ENCODE data around the gene CCDC148.

Gene CCDC148

DNA sequence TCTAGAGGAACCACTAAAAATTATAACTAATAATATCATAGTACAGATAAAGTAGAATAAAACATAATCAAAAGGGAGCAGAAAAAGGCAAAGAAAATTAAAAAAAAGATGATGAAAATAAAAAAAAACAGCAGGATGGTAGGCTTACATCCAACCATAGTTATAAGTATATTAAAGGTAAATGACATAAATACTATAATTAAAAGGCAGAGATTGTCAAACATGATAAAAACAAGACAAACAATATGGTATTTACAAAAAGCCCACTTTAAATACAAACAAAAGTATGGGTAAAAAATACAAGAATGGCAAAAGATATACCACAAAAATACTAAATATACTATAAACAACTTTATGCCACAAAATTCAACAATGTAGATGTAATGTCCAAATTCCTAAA, 24.4 kb downstream of the CCDC148 start:
- peaks cover 8% of the 10 kb centered on the region for H3K9me3 Mint-ChIP-seq
- peaks cover 2% of the 10 kb centered on the region for H3K36me3 Mint-ChIP-seq
- ATAC-seq (ENCODE audit: low read depth) = no peak
- H3K27me3 Mint-ChIP-seq = peaks cover 6% of the 10 kb centered on the region
- no peak for DNase-seq (ENCODE audit: low spot score in 2 of 2)
- H3K4me1 Mint-ChIP-seq = no peaks in the 10 kb centered on the region
- H3K4me3 Mint-ChIP-seq = no peak overlapping the region
- H3K27ac Mint-ChIP-seq = no peak overlapping the region

DNA sequence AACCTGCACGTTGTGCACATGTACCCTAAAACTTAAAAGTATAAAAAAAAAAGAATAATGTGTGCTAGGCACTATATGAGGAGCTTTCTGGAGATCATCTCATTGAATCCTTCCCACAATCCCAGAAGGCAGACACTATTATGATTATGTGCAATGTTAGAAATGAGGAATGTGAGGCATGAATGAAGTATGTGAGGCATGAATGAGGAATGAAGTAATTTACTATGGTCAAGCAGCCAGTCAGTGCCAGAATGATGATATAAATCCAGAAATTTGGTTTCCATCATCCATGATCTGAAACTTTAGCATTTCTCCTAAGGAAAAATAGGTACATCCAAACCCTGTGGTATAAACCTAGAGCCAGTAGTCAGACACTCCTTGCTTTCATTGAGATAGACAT, 42.0 kb downstream of the CCDC148 start:
- Mint-ChIP-seq H3K9me3 (peaks cover 15% of the 10 kb centered on the region), H3K27me3 (peaks cover 8% of the 10 kb centered on the region), H3K4me1 (no peaks in the 10 kb centered on the region), H3K36me3 (peaks cover 4% of the 10 kb centered on the region), H3K27ac (no peak overlapping the region), H3K4me3 (no peak overlapping the region)
- no peak for ATAC-seq (ENCODE audit: low read depth)
- no peak for DNase-seq (ENCODE audit: low spot score in 2 of 2)

DNA sequence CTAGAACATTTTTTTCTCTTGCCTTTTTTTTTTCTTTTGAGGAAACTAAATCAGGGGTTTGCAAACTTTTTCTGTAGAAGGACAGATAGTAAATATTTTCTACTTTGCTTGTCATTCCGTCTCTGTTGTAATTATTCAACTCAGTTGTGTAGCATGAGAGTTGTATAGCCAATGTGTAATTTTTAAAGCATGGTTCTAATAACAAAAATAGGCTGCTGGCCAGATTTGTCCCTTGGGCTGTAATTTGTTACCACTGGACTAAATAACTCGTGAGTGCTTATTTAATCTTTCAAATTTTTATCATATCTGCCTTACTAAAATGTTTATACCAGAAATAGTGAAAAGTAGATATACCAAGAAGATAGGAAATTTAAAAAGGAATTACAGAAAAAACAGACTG, 43.0 kb downstream of the CCDC148 start:
- Mint-ChIP-seq H3K36me3 (peaks cover 4% of the 10 kb centered on the region), H3K4me1 (no peaks in the 10 kb centered on the region), H3K9me3 (peaks cover 15% of the 10 kb centered on the region), H3K27me3 (peaks cover 8% of the 10 kb centered on the region), H3K4me3 (no peak overlapping the region), H3K27ac (no peak overlapping the region)
- DNase-seq (ENCODE audit: low spot score in 2 of 2) (no peak), ATAC-seq (ENCODE audit: low read depth) (no peak)

DNA sequence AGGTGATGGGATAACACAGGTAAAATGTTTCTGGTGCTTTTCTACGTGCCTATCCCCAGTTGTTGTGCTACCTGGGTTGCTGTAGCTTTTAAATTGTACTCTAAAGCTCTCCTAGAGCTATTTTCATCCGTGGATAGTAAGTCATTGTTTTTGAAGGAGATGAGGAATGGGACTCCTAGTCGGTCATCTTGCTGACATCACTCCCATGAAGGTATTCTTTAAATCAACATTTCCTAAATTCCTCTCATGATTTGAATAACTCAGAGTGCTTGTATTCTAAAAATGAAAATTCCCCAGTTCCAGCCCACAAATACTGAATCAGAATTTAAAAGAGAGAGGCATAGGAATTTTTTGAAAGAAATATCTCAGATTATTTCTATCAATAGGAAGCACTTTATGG, 44.3 kb downstream of the CCDC148 start:
- Mint-ChIP-seq H3K36me3 (peaks cover 4% of the 10 kb centered on the region), H3K4me1 (no peaks in the 10 kb centered on the region), H3K27me3 (peaks cover 3% of the 10 kb centered on the region), H3K9me3 (peaks cover 13% of the 10 kb centered on the region), H3K4me3 (no peak overlapping the region), H3K27ac (no peak overlapping the region)
- ATAC-seq (ENCODE audit: low read depth) (no peak), DNase-seq (ENCODE audit: low spot score in 2 of 2) (no peak)

DNA sequence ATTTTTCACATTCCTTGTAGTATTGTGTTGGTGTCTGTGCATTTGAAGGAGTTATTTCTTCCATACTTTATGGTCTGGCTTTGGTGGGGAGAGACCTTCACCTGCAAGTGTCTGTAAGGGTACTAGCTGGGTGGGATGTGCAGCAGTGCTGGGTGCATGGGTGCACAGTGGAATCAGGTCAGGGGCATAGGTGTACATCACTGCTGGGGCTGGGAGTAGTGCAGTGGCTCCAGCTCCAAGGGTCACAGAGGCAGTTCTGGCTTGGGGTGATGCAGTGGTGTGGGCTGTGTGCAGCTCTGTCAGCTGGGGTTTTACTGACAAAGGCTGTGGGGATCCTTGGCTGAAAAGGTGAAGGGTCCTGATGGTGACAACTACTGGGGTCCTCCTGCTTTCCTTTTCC, 44.8 kb downstream of the CCDC148 start:
- Mint-ChIP-seq H3K4me3 (no peak overlapping the region), H3K4me1 (no peaks in the 10 kb centered on the region), H3K27ac (no peak overlapping the region), H3K9me3 (peaks cover 13% of the 10 kb centered on the region), H3K27me3 (peaks cover 3% of the 10 kb centered on the region), H3K36me3 (peaks cover 4% of the 10 kb centered on the region)
- no peak for ATAC-seq (ENCODE audit: low read depth)
- DNase-seq (ENCODE audit: low spot score in 2 of 2) = no peak

DNA sequence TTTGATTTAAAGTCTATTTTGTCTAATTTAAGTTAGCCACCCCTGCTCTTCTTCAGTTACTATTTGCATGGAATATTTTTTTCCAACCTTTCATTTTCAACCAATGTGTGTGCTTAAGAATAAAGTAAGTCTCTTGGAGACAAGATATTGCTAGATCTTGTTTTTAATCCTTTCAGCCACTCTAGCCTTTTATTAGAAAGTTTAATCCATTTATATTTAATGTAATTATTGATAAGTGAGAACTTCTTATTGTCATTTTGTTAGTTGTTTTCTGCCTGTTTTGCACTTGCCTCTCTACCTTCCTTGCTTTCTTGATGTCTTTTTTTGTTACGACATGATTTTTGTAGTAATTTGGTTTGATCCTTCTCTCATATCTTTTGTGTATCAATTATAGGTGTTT, 46.4 kb downstream of the CCDC148 start:
- no peaks in the 10 kb centered on the region for H3K27me3 Mint-ChIP-seq
- H3K27ac Mint-ChIP-seq = no peak overlapping the region
- H3K9me3 Mint-ChIP-seq = peaks cover 8% of the 10 kb centered on the region
- DNase-seq (ENCODE audit: low spot score in 2 of 2) (no peak), ATAC-seq (ENCODE audit: low read depth) (no peak)
- H3K4me1 Mint-ChIP-seq = no peaks in the 10 kb centered on the region
- peaks cover 2% of the 10 kb centered on the region for H3K36me3 Mint-ChIP-seq
- H3K4me3 Mint-ChIP-seq = no peak overlapping the region

DNA sequence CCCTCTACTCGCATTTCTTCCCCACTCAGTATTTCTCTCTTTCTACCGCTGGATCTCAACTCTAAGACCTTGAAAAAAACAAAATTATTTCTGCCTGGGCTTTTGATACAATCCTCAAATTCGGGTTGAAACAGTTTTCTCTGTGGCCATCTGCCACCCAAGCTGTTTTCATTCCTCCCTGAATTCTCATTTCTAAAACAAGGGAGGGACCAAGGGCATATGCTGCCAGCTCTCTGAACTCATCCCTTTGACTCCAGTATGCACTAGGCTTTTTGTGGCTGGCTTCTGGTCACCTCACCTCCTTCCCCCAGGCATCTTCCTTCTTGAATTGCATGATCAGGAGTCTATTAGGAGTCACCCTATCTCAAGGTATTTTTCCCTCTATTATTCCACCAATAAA, 49.5 kb downstream of the CCDC148 start:
- Mint-ChIP-seq H3K4me1 (no peaks in the 10 kb centered on the region), H3K27ac (no peak overlapping the region), H3K9me3 (peaks cover 8% of the 10 kb centered on the region), H3K27me3 (no peaks in the 10 kb centered on the region), H3K36me3 (peaks cover 2% of the 10 kb centered on the region), H3K4me3 (no peak overlapping the region)
- DNase-seq (ENCODE audit: low spot score in 2 of 2) (no peak), ATAC-seq (ENCODE audit: low read depth) (no peak)

DNA sequence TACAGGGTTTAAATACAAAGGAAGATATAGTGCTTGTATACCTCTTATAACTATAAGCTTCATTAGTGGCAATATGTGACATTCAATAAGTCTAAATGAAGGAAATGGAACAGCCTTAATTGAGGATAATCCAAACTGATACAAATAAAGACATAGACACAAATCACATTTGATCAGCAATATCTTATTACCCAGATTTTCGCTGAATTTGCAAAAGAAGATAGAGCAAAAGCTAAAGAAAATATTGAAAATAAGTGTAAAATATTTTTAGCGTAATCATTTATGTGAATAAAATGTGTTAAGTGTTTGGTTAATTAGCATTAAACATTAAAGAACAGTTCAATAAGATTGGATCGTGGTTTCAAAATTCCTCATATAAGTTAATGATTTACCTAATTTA, 51.2 kb downstream of the CCDC148 start:
- H3K4me3 Mint-ChIP-seq = no peak overlapping the region
- H3K27me3 Mint-ChIP-seq = no peaks in the 10 kb centered on the region
- peaks cover 5% of the 10 kb centered on the region for H3K9me3 Mint-ChIP-seq
- H3K27ac Mint-ChIP-seq = no peak overlapping the region
- ATAC-seq (ENCODE audit: low read depth) (no peak), DNase-seq (ENCODE audit: low spot score in 2 of 2) (no peak)
- H3K36me3 Mint-ChIP-seq = no peaks in the 10 kb centered on the region
- no peaks in the 10 kb centered on the region for H3K4me1 Mint-ChIP-seq

DNA sequence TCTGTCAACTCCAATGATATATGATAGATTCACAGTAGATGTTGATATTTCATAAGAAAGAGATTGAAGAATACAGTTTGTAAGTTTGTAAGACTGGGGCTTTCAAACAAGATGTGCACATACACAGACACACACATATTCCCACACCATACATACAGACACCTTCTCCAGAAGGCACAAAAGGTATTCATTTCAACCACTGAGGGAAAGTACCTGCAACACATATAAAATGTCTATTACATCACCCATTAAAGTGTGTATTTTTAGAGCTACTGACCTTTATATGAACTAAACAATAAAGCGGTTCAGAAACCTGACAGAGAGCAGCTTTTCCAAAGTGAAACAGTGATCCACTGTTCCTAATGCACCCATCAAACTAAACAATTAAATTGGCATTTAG, 53.3 kb downstream of the CCDC148 start:
- ATAC-seq (ENCODE audit: low read depth) (no peak), DNase-seq (ENCODE audit: low spot score in 2 of 2) (no peak)
- H3K4me1 Mint-ChIP-seq = no peaks in the 10 kb centered on the region
- peaks cover 9% of the 10 kb centered on the region for H3K9me3 Mint-ChIP-seq
- no peak overlapping the region for H3K4me3 Mint-ChIP-seq
- H3K36me3 Mint-ChIP-seq = no peaks in the 10 kb centered on the region
- no peak overlapping the region for H3K27ac Mint-ChIP-seq
- H3K27me3 Mint-ChIP-seq = peaks cover 5% of the 10 kb centered on the region

DNA sequence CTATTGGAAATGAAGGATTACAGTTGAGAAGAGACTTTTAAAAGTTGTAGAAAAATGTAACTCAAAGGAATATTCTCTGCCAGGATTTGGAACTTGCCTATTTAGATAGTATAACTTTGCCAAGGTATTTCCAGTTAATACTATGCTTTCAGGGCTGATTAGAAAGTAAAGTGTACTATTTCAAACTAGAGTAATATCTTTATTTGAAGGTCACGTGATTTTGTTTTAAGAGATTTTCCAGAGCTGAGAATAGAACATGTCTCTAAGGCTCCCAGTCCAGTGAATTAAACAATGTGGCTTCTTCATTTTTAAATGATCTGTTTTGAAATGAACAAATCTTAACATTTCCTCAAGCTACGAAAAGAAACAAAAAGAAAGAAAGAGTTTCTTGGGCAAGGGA, 53.9 kb downstream of the CCDC148 start:
- Mint-ChIP-seq H3K9me3 (peaks cover 10% of the 10 kb centered on the region), H3K4me3 (no peak overlapping the region), H3K27ac (no peak overlapping the region), H3K4me1 (no peaks in the 10 kb centered on the region), H3K36me3 (no peaks in the 10 kb centered on the region), H3K27me3 (peaks cover 7% of the 10 kb centered on the region)
- DNase-seq (ENCODE audit: low spot score in 2 of 2) (no peak), ATAC-seq (ENCODE audit: low read depth) (no peak)

DNA sequence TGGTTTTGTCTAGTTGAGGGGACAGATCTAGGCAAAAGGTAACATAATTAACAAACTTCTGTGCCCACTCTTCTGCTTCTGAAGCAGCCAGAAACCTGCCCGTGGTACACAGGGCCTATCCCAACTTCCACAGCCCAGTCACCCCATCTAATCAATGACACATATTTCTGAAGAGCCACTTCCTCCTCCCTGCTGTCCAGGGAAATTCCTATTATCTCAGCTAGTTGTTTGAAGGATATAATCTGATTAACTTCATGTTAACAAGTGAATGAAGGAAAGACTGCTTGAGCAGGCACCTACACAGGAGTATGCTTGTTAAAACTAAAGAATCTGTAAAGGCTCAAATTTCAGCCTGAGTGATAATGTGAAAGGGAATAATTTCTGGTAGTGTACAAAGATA, 61.4 kb downstream of the CCDC148 start:
- DNase-seq (ENCODE audit: low spot score in 2 of 2) (no peak), ATAC-seq (ENCODE audit: low read depth) (no peak)
- Mint-ChIP-seq H3K27me3 (peaks cover 10% of the 10 kb centered on the region), H3K4me3 (no peak overlapping the region), H3K9me3 (peaks cover 9% of the 10 kb centered on the region), H3K4me1 (no peaks in the 10 kb centered on the region), H3K27ac (no peak overlapping the region), H3K36me3 (no peaks in the 10 kb centered on the region)

DNA sequence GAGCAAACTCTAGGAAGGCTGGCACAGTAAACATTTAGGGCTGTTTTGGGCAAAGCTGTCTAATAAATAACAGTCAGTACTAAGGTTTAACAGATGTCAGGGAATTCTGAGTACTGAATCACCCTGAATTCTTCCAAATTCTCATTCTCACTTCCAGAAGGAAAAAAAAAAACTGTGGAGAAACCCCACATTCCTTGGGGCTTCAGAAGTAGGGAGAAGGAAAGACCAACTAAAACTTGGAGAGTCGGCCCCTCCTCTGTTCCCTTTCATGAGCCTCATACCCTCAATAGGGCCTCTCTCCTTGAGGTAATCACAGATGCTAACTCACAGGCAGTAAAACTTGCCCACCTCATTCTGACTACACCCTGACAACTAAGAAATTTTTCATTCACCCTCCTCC, 62.1 kb downstream of the CCDC148 start:
- no peak for ATAC-seq (ENCODE audit: low read depth)
- peaks cover 5% of the 10 kb centered on the region for H3K9me3 Mint-ChIP-seq
- H3K4me1 Mint-ChIP-seq = no peaks in the 10 kb centered on the region
- H3K36me3 Mint-ChIP-seq = no peaks in the 10 kb centered on the region
- H3K27ac Mint-ChIP-seq = no peak overlapping the region
- DNase-seq (ENCODE audit: low spot score in 2 of 2) = no peak
- H3K27me3 Mint-ChIP-seq = peaks cover 7% of the 10 kb centered on the region
- no peak overlapping the region for H3K4me3 Mint-ChIP-seq

DNA sequence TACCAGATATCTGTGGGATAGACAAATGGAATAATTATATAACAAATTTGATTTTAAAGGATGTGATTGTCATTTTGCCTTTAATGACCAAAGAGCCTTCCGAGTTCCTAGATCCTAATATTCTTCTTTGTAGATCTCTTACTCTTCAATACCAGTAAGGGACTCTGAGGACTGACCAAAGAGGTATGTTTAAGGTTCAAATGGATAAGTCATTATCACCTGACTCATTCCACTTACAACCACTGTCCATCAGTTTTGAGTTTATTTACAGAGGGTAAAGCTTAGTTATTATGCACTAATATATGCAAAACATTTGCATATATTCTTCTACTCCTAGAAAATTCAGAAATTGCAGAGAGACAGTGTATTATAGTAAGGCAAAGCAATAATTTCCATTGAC, 62.7 kb downstream of the CCDC148 start:
- no peaks in the 10 kb centered on the region for H3K36me3 Mint-ChIP-seq
- H3K4me1 Mint-ChIP-seq = no peaks in the 10 kb centered on the region
- peaks cover 5% of the 10 kb centered on the region for H3K9me3 Mint-ChIP-seq
- no peak for DNase-seq (ENCODE audit: low spot score in 2 of 2)
- H3K27ac Mint-ChIP-seq = no peak overlapping the region
- no peak overlapping the region for H3K4me3 Mint-ChIP-seq
- H3K27me3 Mint-ChIP-seq = peaks cover 7% of the 10 kb centered on the region
- ATAC-seq (ENCODE audit: low read depth) = no peak

DNA sequence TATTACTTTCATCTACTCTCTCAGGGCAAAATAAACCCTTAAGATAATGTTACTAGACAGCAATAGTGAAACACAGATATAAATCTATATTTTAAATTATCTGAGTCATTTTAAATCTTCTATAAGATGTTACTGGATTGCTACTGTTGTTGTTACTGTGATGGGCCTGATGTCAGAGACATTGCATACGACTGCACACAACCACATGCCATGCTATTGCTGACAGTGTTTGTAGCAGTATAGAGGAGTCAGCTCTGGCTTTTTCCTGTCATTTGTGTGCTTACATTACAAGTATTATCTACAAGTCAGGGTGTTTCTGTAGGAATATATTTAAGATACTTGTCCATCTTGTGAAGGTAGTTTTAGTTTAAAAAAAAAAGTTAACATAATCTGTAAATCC, 63.9 kb downstream of the CCDC148 start:
- no peak for DNase-seq (ENCODE audit: low spot score in 2 of 2)
- no peak for ATAC-seq (ENCODE audit: low read depth)
- H3K4me1 Mint-ChIP-seq = no peaks in the 10 kb centered on the region
- H3K9me3 Mint-ChIP-seq = peaks cover under 1% of the 10 kb centered on the region
- no peak overlapping the region for H3K27ac Mint-ChIP-seq
- no peak overlapping the region for H3K4me3 Mint-ChIP-seq
- peaks cover 4% of the 10 kb centered on the region for H3K27me3 Mint-ChIP-seq
- no peaks in the 10 kb centered on the region for H3K36me3 Mint-ChIP-seq

DNA sequence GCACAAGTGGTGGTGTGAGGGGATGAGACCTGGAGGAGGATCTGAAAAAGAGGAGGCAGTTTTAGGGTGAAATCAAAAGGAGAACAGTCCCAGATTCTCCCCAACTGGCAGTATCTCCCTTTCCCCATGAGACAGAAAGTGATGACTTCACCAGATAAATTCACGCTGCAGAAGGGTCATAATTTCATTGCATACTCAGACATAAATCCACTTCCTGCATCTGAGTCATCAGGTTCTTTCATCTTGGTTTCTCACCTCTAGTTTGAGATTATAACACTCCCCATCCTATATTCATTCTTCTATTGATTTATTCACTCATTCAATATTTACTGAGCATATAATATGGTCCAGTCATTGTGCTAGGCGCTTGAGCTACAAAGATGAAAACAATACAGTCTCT, 64.7 kb downstream of the CCDC148 start:
- no peaks in the 10 kb centered on the region for H3K4me1 Mint-ChIP-seq
- no peak overlapping the region for H3K4me3 Mint-ChIP-seq
- DNase-seq (ENCODE audit: low spot score in 2 of 2) = no peak
- no peak for ATAC-seq (ENCODE audit: low read depth)
- H3K27ac Mint-ChIP-seq = no peak overlapping the region
- no peaks in the 10 kb centered on the region for H3K9me3 Mint-ChIP-seq
- H3K36me3 Mint-ChIP-seq = no peaks in the 10 kb centered on the region
- peaks cover 5% of the 10 kb centered on the region for H3K27me3 Mint-ChIP-seq

DNA sequence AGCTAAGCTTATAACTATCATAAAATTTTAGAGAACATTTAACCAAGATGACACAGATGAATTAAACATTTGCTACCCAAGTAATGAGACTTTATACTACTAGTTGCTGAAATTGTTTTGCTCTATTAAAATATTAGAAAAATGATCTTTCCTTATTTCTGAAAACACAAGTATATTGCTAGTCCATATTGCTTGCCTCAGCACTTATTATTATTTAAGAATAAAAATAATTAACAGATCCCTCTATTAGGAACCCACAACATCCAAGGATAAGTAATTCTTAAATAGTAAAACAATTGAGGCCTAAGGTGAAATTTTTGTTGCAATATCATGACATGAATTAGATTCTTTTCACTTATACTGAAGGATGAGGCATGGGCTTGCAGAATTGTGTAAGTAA, 65.2 kb downstream of the CCDC148 start:
- Mint-ChIP-seq H3K27me3 (peaks cover 6% of the 10 kb centered on the region), H3K4me1 (no peaks in the 10 kb centered on the region), H3K4me3 (no peak overlapping the region), H3K9me3 (peaks cover 3% of the 10 kb centered on the region), H3K36me3 (no peaks in the 10 kb centered on the region), H3K27ac (no peak overlapping the region)
- ATAC-seq (ENCODE audit: low read depth) = no peak
- no peak for DNase-seq (ENCODE audit: low spot score in 2 of 2)
